HEK293T (cell line): Measurements from ENCODE around the gene TOMM40L.

Experiments
- ELF4 ChIP-seq: fragments of 450-650 bp; IDR thresholded peaks from 2 replicates; pipeline ENCODE4 v1.6.1; 2017; ENCODE audit warnings: antibody characterized with exemption
- FOXA1 ChIP-seq: fragments of 450-650 bp; IDR thresholded peaks from 2 replicates; pipeline ENCODE4 v1.6.1; 2016; ENCODE audit warnings: mild to moderate bottlenecking
- FOXM1 ChIP-seq: fragments of 450-650 bp; IDR thresholded peaks from 2 replicates; pipeline ENCODE4 v1.6.1; 2017; ENCODE audit warnings: mild to moderate bottlenecking, borderline replicate concordance
- HDGF ChIP-seq: fragments of 450-650 bp; IDR thresholded peaks from 2 replicates; pipeline ENCODE4 v1.6.1; 2017; ENCODE audit warnings: antibody characterized with exemption, borderline replicate concordance
- L3MBTL2 ChIP-seq: fragments of 450-650 bp; conservative IDR thresholded peaks from 2 replicates; pipeline ENCODE4 v1.6.1; 2016; ENCODE audit warnings: mild to moderate bottlenecking
- LEF1 ChIP-seq: fragments of 450-650 bp; IDR thresholded peaks from 2 replicates; pipeline ENCODE4 v1.6.1; 2017; ENCODE audit warnings: mild to moderate bottlenecking, borderline replicate concordance
- NFRKB ChIP-seq: fragments of 450-650 bp; IDR thresholded peaks from 2 replicates; pipeline ENCODE4 v1.6.1; 2016; ENCODE audit warnings: mild to moderate bottlenecking, moderate library complexity
- SP1 ChIP-seq: fragments of 450-650 bp; IDR thresholded peaks from 2 replicates; pipeline ENCODE4 v1.6.1; 2017
- SUZ12 ChIP-seq: fragments of 450-650 bp; IDR thresholded peaks from 2 replicates; pipeline ENCODE4 v1.6.1; 2016; ENCODE audit warnings: mild to moderate bottlenecking
- TARDBP ChIP-seq: fragments of 450-650 bp; IDR thresholded peaks from 2 replicates; pipeline ENCODE4 v1.6.1; 2016
- ZNF384 ChIP-seq: fragments of 450-650 bp; IDR thresholded peaks from 2 replicates; pipeline ENCODE4 v1.6.1; 2016

DNA sequence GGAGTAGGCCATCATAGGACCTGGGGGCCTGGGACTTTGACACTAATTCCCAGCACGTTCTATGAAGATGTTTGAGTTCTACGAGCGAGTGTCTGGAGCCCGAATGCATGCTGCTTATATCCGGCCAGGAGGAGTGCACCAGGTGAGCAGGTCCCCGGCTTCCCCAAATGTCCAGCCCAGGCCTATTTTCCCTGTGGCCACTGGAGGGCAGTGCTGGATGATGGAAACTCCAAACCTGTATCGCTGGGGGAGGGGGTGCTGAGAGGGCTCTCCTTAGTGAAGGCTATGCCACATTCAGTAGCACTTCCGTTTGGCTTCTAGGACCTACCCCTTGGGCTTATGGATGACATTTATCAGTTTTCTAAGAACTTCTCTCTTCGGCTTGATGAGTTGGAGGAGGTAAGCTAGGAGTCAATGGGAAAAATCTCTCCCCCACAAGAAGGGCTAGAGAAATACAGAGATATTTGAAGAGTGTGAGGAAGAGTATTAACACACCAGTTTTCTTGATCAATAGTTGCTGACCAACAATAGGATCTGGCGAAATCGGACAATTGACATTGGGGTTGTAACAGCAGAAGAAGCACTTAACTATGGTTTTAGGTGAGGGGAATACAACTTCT lies 16.0 kb upstream of the TOMM40L start:
- no peak for TF ChIP-seq FOXA1
- no peak for TF ChIP-seq ELF4
- no peak for TF ChIP-seq L3MBTL2
- peak; percentile 12; the same call in 1 of the 2 replicates for TF ChIP-seq HDGF
- no peak; the same call in 1 of the 2 replicates for TF ChIP-seq FOXM1
- TF ChIP-seq SUZ12: no peak
- no peak for TF ChIP-seq NFRKB
- no peak for TF ChIP-seq ZNF384
- no peak for TF ChIP-seq LEF1
- TF ChIP-seq SP1: no peak
- TF ChIP-seq TARDBP: no peak
